GM18951 (cell line): Measurements from ENCODE around the gene ASMT.
A peak's percentile ranks its signal among the peaks of the same experiment; 100 is the strongest.

Experiments used
- POLR2A ChIP-seq: IDR thresholded peaks from 4 replicates; pipeline ENCODE4 v1.6.1; 2011; ENCODE audit warnings: mild to moderate bottlenecking; ENCODE audit not compliant: insufficient read length, insufficient read depth; ENCODE audit errors: extremely low read depth
- in situ Hi-C: fragments of 300-500 bp; cut with MboI; formaldehyde crosslinking; loops from one replicate; pipeline ENCODE4 v1.12.0; 2022; ENCODE audit warnings: low sequenced_read_pairs, mixed read lengths, inconsistent platforms; ENCODE audit not compliant: unreplicated experiment

Gene ASMT

DNA sequence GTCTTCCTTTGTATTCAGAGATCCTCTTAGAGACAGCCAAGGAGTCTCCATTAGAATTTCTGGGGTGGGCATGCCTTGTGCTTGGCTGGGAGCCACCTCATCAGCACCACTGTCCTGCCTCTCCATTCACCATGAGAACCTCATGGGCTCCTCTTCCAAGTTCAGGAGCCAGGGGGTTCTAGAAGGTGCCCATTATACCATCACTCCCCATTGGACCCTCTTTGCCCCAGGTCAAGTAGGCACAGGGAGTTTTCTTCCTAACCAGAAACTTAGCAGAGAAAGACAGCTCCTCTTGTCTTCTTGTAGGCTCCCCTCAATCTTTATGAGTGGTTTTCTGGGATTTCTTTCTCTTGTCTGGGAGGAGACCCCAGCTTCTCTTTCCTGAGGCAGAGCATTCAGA, 31.1 kb downstream of the ASMT start:
- in situ Hi-C loops, result no loop called here
- no peak for TF ChIP-seq POLR2A

- TF ChIP-seq POLR2A, result no peak
- in situ Hi-C loops, result loop anchor here (5.0 to 25.0 kb wide), 3 partner anchors 538 to 1163 kb away; no protein-coding TSS in a partner anchor
Observed at GRCh38 chrX:1649621-1650020, 34.8 kb downstream of the ASMT start.

- in situ Hi-C loops, result loop anchor here (5.0 to 25.0 kb wide), 3 partner anchors 535 to 1160 kb away; no protein-coding TSS in a partner anchor
Observed at GRCh38 chrX:1652011-1652811, 37.4 kb downstream of the ASMT start.

- in situ Hi-C loops, result loop anchor here (25.0 kb wide), 2 partner anchors 531 to 1156 kb away; no protein-coding TSS in a partner anchor
Observed at GRCh38 chrX:1656379-1656778, 41.5 kb downstream of the ASMT start.

DNA sequence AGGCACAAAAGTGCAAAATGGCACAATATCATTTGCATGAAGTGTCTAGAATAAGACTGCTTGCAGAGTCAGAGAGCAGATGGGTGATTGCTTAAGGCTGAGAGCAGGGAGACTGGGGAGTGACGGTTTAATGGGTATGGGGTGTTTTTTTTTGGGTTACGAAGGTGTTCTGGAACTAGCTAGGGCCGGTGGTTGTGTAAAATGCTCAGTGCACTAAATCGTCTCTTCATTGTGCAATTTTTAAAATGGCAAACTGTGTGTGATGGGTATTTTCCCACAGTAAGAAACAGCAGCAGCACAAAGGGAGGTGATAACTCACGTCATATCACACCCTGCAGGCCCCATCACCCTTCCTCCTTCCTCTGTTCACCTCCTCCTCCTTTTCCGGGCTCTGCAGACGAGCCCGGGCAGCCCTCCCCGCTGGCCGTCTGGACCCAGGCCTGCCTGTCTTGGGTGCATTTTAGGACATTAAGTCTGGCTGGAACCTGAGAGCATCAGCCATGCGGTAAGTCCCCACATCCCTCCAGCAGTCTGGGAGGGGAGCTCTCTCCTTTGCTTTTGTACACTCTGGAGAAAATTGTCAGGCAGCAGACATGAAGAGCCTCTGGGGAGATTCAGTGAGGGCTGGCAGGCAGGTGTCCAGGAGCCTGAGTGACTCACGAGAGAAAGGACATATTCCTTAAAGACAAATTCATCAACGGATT, 42.7 kb downstream of the ASMT start:
- in situ Hi-C loops, result loop anchor here (25.0 kb wide), 2 partner anchors 530 to 1155 kb away; no protein-coding TSS in a partner anchor
- TF ChIP-seq POLR2A, result peak; percentile 66

More at GRCh38 chrX:1656379-1656778, 41.5 kb downstream of the ASMT start:
- no peak for TF ChIP-seq POLR2A

- in situ Hi-C loops, result loop anchor here (25.0 kb wide), 2 partner anchors 529 to 1154 kb away; no protein-coding TSS in a partner anchor
- no peak for TF ChIP-seq POLR2A
Observed at GRCh38 chrX:1658071-1658491, 43.2 kb downstream of the ASMT start.

GRCh38 chrX:1659664-1660461, 45.0 kb downstream of the ASMT start:
- no peak for TF ChIP-seq POLR2A
- in situ Hi-C loops, result loop anchor here (25.0 kb wide), 2 partner anchors 527 to 1152 kb away; no protein-coding TSS in a partner anchor

GRCh38 chrX:1661048-1661921, 46.4 kb downstream of the ASMT start:
- no peak for TF ChIP-seq POLR2A
- in situ Hi-C loops, result loop anchor here (25.0 kb wide), 2 partner anchors 526 to 1151 kb away; no protein-coding TSS in a partner anchor

- TF ChIP-seq POLR2A, result no peak
- in situ Hi-C loops, result loop anchor here (25.0 kb wide), 2 partner anchors 525 to 1150 kb away; no protein-coding TSS in a partner anchor
Observed at GRCh38 chrX:1661922-1662221, 47.0 kb downstream of the ASMT start.

DNA sequence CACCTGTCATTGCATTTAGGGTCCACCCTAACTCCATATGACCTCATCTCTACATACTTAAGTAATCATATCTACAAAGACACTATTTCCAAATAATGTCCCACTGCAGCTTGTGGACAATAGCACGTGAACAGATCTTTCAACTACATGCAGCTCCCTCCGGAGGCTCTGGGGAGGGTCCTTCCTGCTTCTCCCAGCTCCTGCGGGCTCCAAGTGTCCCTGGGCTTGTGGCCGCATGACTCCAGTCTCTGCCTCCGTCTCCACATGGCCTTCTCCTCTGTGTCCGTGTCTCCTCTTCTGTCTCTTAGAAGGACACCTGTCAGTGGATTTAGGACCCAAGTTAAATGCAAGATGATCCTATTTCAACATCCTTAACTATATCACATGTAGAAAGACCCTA, 52.7 kb downstream of the ASMT start:
- TF ChIP-seq POLR2A, result no peak
- in situ Hi-C loops, result loop anchor here (25.0 kb wide), 2 partner anchors 520 to 1145 kb away; no protein-coding TSS in a partner anchor

GRCh38 chrX:1673337-1673736, 58.5 kb downstream of the ASMT start:
- in situ Hi-C loops, result loop anchor here (25.0 kb wide), 2 partner anchors 514 to 1139 kb away; no protein-coding TSS in a partner anchor
- TF ChIP-seq POLR2A, result no peak

- in situ Hi-C loops, result no loop called here
- TF ChIP-seq POLR2A, result no peak
Observed at GRCh38 chrX:1676866-1677265, 62.0 kb downstream of the ASMT start.
